Panc1 (cell line): ENCODE data around the gene XXYLT1. TPM values are rescaled to one million over a fixed set of nuclear protein-coding genes. Genes with fewer than 3 reads are reported as not detected.

Experiments
- ATAC-seq: fragments of 200-7000 bp; cut with Tn5 transposase; 2 replicates; pipeline ENCODE4 v1.9.1; 2020; ENCODE audit warnings: mild to moderate bottlenecking, moderate library complexity
- BruUV-seq: library from RNA; stranded (reverse); fragments of 400-500 nt; replicated peaks from 2 replicates; lab custom pipeline; 2021; lab: Mats Ljungman, UMichigan
- CTCF ChIA-PET: fragments of 300-600 bp; sonication (Branson Sonifier 250); formaldehyde crosslinking; loops from one replicate; lab custom pipeline; 2022; ENCODE audit warnings: antibody characterized with exemption; lab: Charles Lee
- POLR2A ChIA-PET: fragments of 300-600 bp; sonication (Branson Sonifier 250); formaldehyde crosslinking; loops from one replicate; lab custom pipeline; 2022; ENCODE audit warnings: antibody characterized with exemption; lab: Charles Lee
- DNase-seq: peaks from one replicate; pipeline ENCODE4 v3.0.0-alpha.2; 2010; ENCODE audit warnings: low read depth, low spot score
- H3K27ac ChIP-seq: 2 replicates; pipeline ENCODE4 v1.5.1; 2011; ENCODE audit warnings: mild to moderate bottlenecking, low read length, inconsistent platforms
- H3K27me3 ChIP-seq: fragments of 200-500 bp; sonication (Bioruptor generic); 2 replicates; pipeline ENCODE4 v1.6.0; 2014; ENCODE audit warnings: low read length, inconsistent platforms; ENCODE audit not compliant: control insufficient read depth, insufficient read depth
- H3K36me3 ChIP-seq: fragments of 200-500 bp; sonication (Bioruptor generic); 2 replicates; pipeline ENCODE4 v1.5.1; 2014; ENCODE audit warnings: inconsistent platforms, mild to moderate bottlenecking, low read length, moderate library complexity; ENCODE audit not compliant: control insufficient read depth, insufficient read depth
- H3K4me1 ChIP-seq: 2 replicates; pipeline ENCODE4 v1.5.1; 2011; ENCODE audit warnings: inconsistent platforms, mild to moderate bottlenecking, low read length, moderate library complexity; ENCODE audit not compliant: control insufficient read depth, insufficient read depth
- H3K4me3 ChIP-seq, 2 experiments: 2 replicates each; pipeline ENCODE4 v1.5.1; 2011 to 2012; ENCODE audit warnings: low read depth in 2 of 2, low read length in 2 of 2, mild to moderate bottlenecking in 2 of 2, inconsistent platforms in 1 of 2, moderate library complexity in 1 of 2
- H3K9me3 ChIP-seq: fragments of 200-500 bp; sonication (Bioruptor generic); 2 replicates; pipeline ENCODE4 v1.5.1; 2014; ENCODE audit warnings: low read depth, mild to moderate bottlenecking, inconsistent platforms, low read length, moderate library complexity; ENCODE audit not compliant: control insufficient read depth, insufficient read depth
- POLR2AphosphoS5 ChIP-seq: IDR thresholded peaks from 2 replicates; pipeline ENCODE4 v1.6.1; 2012; ENCODE audit warnings: mild to moderate bottlenecking, low read depth, low read length, moderate library complexity
- SIN3A ChIP-seq: IDR thresholded peaks from 2 replicates; pipeline ENCODE4 v1.6.1; 2012; ENCODE audit warnings: low read depth, mild to moderate bottlenecking, low read length, moderate library complexity, borderline replicate concordance; ENCODE audit not compliant: insufficient read depth
- TCF7L2 ChIP-seq: IDR thresholded peaks from 2 replicates; pipeline ENCODE4 v1.6.1; 2011; ENCODE audit warnings: mild to moderate bottlenecking, low read depth, low read length, inconsistent platforms
- in situ Hi-C: cut with HindIII; loops from 2 replicates; pipeline ENCODE4 v1.10.0; 2016; ENCODE audit warnings: low sequenced_read_pairs, low pct_unique_long_range_greater_than_20kb
- intact Hi-C: fragments of 100-400 bp; cut with micrococcal nuclease; formaldehyde crosslinking; loops from one replicate; pipeline ENCODE4 v1.10.0; 2022; ENCODE audit not compliant: unreplicated experiment
- total RNA-seq: library from RNA; stranded (reverse); gene quantifications from one replicate; pipeline ENCODE4 v1.2.1, GENCODE V29; 2021; ENCODE audit not compliant: unreplicated experiment
- TF ChIP-seq, protein P1 (sequence below), 2 experiments: IDR thresholded peaks; 2 replicates each; pipeline ENCODE4 v1.6.1; 2011 to 2012; ENCODE audit warnings: low read depth in 2 of 2, control low read depth in 1 of 2, low read length in 1 of 2, mild to moderate bottlenecking in 1 of 2, moderate library complexity in 1 of 2; ENCODE audit not compliant: insufficient read depth in 1 of 2
- TF ChIP-seq, protein P2 (sequence below): fragments of 450-650 bp; IDR thresholded peaks from 2 replicates; pipeline ENCODE4 v1.5.1; 2017; ENCODE audit warnings: mild to moderate bottlenecking

Gene XXYLT1
- total RNA-seq, 1 experiment from 2014 or later, result 26.0 TPM

DNA sequence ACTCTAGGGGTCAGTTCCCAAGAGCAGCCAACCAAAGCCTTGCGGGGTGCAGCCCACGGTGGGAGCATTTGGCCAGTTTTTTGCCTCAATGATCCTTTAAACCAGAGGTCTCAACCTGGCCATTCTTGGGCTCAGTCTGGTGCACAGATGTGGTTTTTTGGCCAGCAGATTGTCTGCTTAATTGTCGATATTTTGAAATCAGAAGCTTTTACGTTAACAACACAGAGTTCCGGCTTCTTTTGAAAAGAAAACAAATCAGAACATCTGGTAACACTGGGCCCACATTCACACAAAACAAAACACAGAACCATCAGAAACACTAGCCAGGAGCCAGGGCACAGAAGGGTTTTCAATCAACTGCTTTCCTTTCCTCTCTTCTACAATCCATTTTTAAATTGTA, 127.7 kb downstream of the XXYLT1 start:
- CTCF ChIA-PET, result no interaction called here
- ATAC-seq (no peak), DNase-seq (no peak)
- in situ Hi-C loops, result no loop called here
- H3K36me3 ChIP-seq, result no peaks in the 10 kb centered on the region
- no peak overlapping the region for H3K4me3 ChIP-seq
- intact Hi-C loops, result no loop called here
- POLR2A ChIA-PET, result no interaction called here
- no peaks in the 10 kb centered on the region for H3K27me3 ChIP-seq
- no peak overlapping the region for H3K27ac ChIP-seq
- peaks cover 6% of the 10 kb centered on the region for H3K4me1 ChIP-seq
- H3K9me3 ChIP-seq, result peaks cover 5% of the 10 kb centered on the region; the same call in 1 of the 2 replicates
- BruUV-seq, result no TSS peak
- TF ChIP-seq TCF7L2, result no peak
- TF ChIP-seq SIN3A, result no peak
- TF ChIP-seq, protein P1, sequence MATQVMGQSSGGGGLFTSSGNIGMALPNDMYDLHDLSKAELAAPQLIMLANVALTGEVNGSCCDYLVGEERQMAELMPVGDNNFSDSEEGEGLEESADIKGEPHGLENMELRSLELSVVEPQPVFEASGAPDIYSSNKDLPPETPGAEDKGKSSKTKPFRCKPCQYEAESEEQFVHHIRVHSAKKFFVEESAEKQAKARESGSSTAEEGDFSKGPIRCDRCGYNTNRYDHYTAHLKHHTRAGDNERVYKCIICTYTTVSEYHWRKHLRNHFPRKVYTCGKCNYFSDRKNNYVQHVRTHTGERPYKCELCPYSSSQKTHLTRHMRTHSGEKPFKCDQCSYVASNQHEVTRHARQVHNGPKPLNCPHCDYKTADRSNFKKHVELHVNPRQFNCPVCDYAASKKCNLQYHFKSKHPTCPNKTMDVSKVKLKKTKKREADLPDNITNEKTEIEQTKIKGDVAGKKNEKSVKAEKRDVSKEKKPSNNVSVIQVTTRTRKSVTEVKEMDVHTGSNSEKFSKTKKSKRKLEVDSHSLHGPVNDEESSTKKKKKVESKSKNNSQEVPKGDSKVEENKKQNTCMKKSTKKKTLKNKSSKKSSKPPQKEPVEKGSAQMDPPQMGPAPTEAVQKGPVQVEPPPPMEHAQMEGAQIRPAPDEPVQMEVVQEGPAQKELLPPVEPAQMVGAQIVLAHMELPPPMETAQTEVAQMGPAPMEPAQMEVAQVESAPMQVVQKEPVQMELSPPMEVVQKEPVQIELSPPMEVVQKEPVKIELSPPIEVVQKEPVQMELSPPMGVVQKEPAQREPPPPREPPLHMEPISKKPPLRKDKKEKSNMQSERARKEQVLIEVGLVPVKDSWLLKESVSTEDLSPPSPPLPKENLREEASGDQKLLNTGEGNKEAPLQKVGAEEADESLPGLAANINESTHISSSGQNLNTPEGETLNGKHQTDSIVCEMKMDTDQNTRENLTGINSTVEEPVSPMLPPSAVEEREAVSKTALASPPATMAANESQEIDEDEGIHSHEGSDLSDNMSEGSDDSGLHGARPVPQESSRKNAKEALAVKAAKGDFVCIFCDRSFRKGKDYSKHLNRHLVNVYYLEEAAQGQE (IDR thresholded peaks at IDR 0.05; ENCODE audit: insufficient read depth in 1 of 2, low read depth in 2 of 2, low read length in 1 of 2), result no peak
- TF ChIP-seq, protein P2, sequence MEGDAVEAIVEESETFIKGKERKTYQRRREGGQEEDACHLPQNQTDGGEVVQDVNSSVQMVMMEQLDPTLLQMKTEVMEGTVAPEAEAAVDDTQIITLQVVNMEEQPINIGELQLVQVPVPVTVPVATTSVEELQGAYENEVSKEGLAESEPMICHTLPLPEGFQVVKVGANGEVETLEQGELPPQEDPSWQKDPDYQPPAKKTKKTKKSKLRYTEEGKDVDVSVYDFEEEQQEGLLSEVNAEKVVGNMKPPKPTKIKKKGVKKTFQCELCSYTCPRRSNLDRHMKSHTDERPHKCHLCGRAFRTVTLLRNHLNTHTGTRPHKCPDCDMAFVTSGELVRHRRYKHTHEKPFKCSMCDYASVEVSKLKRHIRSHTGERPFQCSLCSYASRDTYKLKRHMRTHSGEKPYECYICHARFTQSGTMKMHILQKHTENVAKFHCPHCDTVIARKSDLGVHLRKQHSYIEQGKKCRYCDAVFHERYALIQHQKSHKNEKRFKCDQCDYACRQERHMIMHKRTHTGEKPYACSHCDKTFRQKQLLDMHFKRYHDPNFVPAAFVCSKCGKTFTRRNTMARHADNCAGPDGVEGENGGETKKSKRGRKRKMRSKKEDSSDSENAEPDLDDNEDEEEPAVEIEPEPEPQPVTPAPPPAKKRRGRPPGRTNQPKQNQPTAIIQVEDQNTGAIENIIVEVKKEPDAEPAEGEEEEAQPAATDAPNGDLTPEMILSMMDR, result no peak
- TF ChIP-seq POLR2AphosphoS5, result no peak

DNA sequence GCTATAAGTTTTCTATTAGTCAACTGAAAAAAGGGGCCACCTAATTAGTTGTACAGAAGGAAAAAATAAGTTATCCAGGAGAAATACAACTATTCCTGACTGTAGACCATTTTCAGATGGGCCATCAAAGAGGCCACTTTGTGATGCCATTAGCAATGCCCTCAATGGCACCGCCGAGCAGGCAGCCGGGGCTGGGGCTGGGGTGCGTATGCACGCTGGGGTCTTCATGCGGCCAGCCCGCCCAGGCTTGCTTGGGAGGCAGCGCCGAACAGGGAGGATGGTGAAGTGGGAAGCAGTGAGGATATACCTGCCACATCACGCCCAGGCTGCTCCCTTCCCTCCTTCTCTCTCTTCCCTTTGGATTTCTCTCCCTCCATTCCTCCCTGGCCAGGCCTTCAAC, 128.4 kb downstream of the XXYLT1 start:
- H3K27me3 ChIP-seq, result no peaks in the 10 kb centered on the region
- H3K36me3 ChIP-seq, result no peaks in the 10 kb centered on the region
- ChIA-PET CTCF (no interaction called here), POLR2A (no interaction called here)
- no peak for TF ChIP-seq POLR2AphosphoS5
- TF ChIP-seq, protein P2, result no peak
- TF ChIP-seq, protein P1 (IDR thresholded peaks at IDR 0.05; ENCODE audit: insufficient read depth in 1 of 2, low read depth in 2 of 2, low read length in 1 of 2), result no peak
- TF ChIP-seq SIN3A, result no peak
- no peak for TF ChIP-seq TCF7L2
- ATAC-seq, result no peak
- no peak overlapping the region for H3K4me3 ChIP-seq
- in situ Hi-C loops (no loop called here), intact Hi-C loops (no loop called here)
- no TSS peak for BruUV-seq
- no peaks in the 10 kb centered on the region; the same call in 1 of the 2 replicates for H3K4me1 ChIP-seq
- H3K9me3 ChIP-seq, result peaks cover 5% of the 10 kb centered on the region; the same call in 1 of the 2 replicates
- no peak for DNase-seq
- no peak overlapping the region for H3K27ac ChIP-seq
